Keratinocyte (primary cell): ENCODE data around the gene OR10H1.
"Not testable (repeated sequence)": the region's sequence is repeated elsewhere in the genome, so short reads cannot be mapped to it uniquely, and the experiment has no call there.

Experiments used
- CTCF ChIP-seq, 3 experiments: IDR thresholded peaks in 1 of 3; conservative IDR thresholded peaks in 1 of 3; optimal IDR thresholded peaks in 1 of 3; 2 replicates in 2 of 3; 3 replicates in 1 of 3; pipeline versions ENCODE3 to v1.5.1; 2011; ENCODE audit warnings: low read length in 3 of 3, mild to moderate bottlenecking in 3 of 3, moderate library complexity in 2 of 3, control low read depth in 1 of 3, inconsistent platforms in 1 of 3; ENCODE audit not compliant: insufficient read depth in 2 of 3; ENCODE audit errors: extremely low read depth in 1 of 3
- EZH2 ChIP-seq: IDR thresholded peaks from one replicate; pipeline ENCODE4 v1.6.1; 2012; ENCODE audit warnings: inconsistent platforms, mild to moderate bottlenecking, low read length, moderate library complexity

- not testable (repeated sequence) for TF ChIP-seq CTCF (optimal IDR thresholded peaks at IDR 0.05 in 1 of 3, IDR thresholded peaks at IDR 0.05 in 1 of 3, conservative IDR thresholded peaks at IDR 0.05 in 1 of 3; ENCODE audit: extremely low read depth in 1 of 3, insufficient read depth in 2 of 3, low read length in 3 of 3); EZH2
Measured at GRCh38 chr19:15782896-15783295, 32.6 kb downstream of the OR10H1 start.
